ENCODE measurements around the gene RNF141. TPM values are rescaled to one million over a fixed set of nuclear protein-coding genes. Genes with fewer than 3 reads are reported as not detected.

RNF141 gene
- total RNA-seq, 1 experiment from 2014 or later = 39.5 TPM

DNA sequence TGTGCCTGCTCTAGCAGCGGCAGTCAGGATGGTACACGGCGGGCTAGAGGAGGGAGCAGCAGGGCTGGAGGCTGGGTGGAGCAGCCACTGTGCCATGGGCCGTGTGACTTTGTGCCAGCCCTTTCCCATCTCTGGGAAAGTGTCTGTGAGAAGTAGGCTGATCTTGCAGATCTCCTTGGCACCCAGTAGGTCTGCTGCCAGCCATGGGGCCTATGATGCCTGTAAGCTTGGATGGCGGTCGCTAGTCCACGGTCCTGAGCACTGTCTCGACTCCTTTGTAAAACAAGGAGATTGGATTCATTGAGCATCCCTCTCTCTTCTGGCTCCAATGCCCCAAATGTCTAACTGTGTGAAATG, 63.3 kb downstream of the RNF141 start:
- in situ Hi-C loops (cut with HindIII; ENCODE audit: low pct_unique_long_range_greater_than_20kb, low sequenced_read_pairs) = no loop called here

DNA sequence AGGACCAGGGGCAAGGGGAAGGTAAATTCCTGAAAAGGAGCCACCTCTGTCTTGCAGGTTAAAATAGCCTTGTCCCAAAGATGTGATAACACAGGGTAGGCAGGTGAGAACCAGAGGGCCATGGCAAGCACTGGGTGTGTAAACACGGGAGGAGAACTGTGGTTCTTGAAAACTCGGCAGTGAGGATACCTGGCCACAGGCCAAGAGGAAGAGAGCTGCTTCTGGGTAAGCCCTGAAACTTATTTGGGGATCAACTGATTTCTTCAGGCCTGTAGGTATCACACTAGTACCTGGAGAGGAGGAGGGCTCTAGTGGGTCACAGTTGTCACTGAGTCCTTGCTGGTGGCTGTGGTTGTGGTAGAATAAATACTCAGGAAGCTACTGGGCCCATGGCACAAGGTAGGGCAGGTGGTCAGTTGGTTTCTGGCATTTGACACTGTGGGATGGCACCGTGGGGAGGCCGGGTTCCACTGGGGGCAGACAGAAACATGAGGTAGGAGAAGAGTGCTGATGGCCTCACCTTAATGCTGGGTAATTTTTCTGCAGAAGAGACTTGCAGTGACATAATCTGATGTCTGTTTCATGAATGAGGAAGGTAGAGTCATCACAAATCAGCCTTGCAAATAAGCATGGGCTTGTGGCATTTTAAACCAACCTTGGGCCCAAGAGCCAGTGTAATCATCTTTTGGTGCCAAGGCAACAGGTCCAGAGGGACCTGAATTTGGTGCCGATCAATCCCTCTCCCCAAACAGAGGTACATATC, 63.9 kb downstream of the RNF141 start:
- in situ Hi-C loops (cut with HindIII; ENCODE audit: low pct_unique_long_range_greater_than_20kb, low sequenced_read_pairs) = no loop called here
- DNase-seq (ENCODE audit: low read depth) = no peak

More for the DNA sequence above, 63.3 kb downstream of the RNF141 start:
- DNase-seq (ENCODE audit: low read depth) = no peak

DNA sequence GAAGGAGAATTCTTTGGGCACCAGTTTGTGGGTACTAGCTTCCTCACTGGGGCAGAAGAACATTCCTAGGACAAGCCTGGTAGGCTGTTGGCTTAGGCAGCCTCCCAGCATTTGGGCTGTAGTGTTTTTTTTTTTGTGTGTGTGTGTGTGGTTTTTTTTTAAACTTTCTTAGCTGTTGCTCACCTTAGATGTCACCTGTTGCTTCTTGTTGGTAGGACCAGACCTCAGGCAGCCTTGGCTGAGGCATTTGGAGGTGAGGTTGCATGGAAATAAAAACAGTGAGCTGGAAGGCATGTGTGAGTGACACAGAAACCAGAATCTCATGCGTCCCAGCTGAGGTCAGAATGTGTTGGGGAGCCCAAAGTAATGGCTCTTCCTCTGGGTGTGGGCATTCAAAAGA, 64.6 kb downstream of the RNF141 start:
- no peak for DNase-seq (ENCODE audit: low read depth)
- in situ Hi-C loops (cut with HindIII; ENCODE audit: low pct_unique_long_range_greater_than_20kb, low sequenced_read_pairs) = no loop called here

DNA sequence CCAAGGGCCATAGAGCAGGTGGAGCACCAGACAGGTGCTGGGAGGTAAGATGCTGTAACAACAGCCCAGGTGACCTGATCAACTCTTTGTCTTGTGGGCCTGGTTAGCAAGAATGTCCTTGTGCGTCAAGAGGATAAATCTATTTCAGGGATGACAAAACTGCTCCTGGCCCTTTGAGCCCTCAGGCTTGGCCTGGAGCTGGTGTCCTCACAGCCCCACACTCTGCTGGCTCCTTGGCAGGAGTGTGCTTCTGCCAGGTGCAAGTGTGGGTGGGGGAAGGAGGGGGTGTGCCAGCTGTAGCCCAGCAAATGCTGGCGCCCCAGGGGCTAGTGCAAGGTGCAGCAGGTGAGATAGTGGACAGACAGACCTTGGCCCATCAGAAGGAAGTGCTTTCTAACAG, 66.4 kb downstream of the RNF141 start:
- DNase-seq (ENCODE audit: low read depth) = no peak
- in situ Hi-C loops (cut with HindIII; ENCODE audit: low pct_unique_long_range_greater_than_20kb, low sequenced_read_pairs) = no loop called here

DNA sequence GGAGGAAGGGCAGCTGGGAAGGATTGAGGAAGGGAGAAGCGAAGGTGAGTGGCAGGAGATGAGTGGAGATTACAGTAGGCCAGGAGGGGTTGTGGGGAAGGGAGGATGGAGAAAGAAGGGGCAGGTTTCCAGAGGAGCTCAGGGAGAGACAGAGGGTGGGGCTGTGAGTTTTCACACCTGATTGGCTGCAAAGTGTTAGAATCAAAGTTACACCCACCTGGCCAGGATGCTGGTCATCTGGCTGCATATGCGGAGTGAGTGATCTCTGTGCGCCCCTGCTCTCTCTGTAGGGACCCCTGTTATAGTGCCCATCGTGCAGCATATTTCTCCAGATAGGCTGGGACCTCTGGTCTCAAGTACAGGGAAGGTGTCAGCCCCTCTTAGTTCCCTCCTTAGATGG, 67.6 kb downstream of the RNF141 start:
- DNase-seq (ENCODE audit: low read depth) = no peak
- in situ Hi-C loops (cut with HindIII; ENCODE audit: low pct_unique_long_range_greater_than_20kb, low sequenced_read_pairs) = no loop called here

DNA sequence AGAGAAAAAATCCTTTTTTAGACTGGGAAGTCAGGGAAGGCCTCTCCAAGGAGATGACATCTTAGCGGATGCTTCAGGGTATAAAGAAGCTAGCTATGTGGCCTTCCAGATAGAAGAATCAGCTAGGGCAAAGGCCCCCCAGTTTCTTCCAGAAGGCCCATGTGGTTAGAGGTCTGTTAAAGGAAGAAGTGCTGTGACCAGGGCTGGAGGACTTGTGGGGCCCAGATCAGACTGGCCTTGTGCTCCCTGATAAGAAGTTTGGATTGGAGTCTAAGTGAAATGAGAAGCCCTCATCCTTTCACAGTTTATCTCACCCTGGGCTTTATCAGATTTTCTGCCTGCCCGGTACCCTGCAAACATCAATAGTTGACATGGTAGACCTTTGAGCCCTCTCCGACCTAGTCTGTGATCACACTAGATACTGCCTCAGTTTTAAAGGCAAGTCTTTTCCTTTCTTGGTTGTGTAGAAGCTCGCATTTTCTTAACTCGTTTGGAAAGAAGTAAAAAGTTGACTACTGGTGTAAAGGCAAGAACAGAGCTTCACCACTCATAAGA, 78.2 kb downstream of the RNF141 start:
- in situ Hi-C loops (cut with HindIII; ENCODE audit: low pct_unique_long_range_greater_than_20kb, low sequenced_read_pairs) = no loop called here
- no peak for DNase-seq (ENCODE audit: low read depth)

Other genes starting within 250 kb of the RNF141 start
- 7.5 and 10.1 TPM in 2 replicates for gene SBF2, start 247.0 kb downstream of the RNF141 start, total RNA-seq (2014; rRNA removed; shearing (Covaris generic); ENCODE audit: low replicate concordance)
- 95.5 and 101 TPM in 2 replicates for gene ADM, start 236.1 kb downstream of the RNF141 start, total RNA-seq (2014; rRNA removed; shearing (Covaris generic); ENCODE audit: low replicate concordance)
- gene AMPD3, start 85.9 kb downstream of the RNF141 start, total RNA-seq (2014; rRNA removed; shearing (Covaris generic); ENCODE audit: low replicate concordance) = 3.6 and 11.1 TPM in 2 replicates
- not detected in 2 replicates for gene LYVE1, start 27.5 kb upstream of the RNF141 start, total RNA-seq (2014; rRNA removed; shearing (Covaris generic); ENCODE audit: low replicate concordance)
- 0.23 and 0.30 TPM in 2 replicates for gene IRAG1, start 152.6 kb upstream of the RNF141 start, total RNA-seq (2014; rRNA removed; shearing (Covaris generic); ENCODE audit: low replicate concordance)
- gene CTR9, start 210.1 kb upstream of the RNF141 start, total RNA-seq (2014; rRNA removed; shearing (Covaris generic); ENCODE audit: low replicate concordance) = 5.0 and 6.9 TPM in 2 replicates